Hepatocyte (in vitro differentiated cells): ENCODE measurements around the gene CYP1B1.

ENCODE experiments used
- EZH2 ChIP-seq: fragments of 200-600 bp; sonication (generic); IDR thresholded peaks from 2 replicates; pipeline ENCODE4 v1.6.1; 2016; ENCODE audit warnings: antibody characterized with exemption, mild to moderate bottlenecking, borderline replicate concordance
- TF ChIP-seq, protein P1 (sequence below): fragments of 200-600 bp; sonication (generic); IDR thresholded peaks from 2 replicates; pipeline ENCODE4 v1.5.1; 2016; ENCODE audit warnings: antibody characterized with exemption, mild to moderate bottlenecking; ENCODE audit not compliant: poor library complexity

DNA sequence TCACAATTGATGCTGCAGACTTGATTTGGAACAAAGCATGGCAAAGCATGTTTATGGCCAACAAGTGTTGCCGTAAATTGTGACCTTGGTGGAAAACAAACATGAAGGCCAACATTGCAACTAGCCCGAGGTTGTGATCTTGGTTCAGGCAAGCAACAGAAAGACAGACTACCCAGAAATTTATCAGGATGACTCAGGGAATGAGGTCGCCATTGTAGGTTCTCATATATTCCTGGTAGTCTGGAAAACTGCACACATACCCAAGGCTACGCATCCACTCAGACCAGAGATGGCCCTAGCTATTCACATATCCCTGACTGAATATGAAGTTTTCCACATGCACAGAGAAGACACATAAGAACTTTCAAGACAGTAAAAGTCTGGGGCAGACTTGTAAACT is 30.1 kb downstream of the CYP1B1 start:
- TF ChIP-seq, protein P1, sequence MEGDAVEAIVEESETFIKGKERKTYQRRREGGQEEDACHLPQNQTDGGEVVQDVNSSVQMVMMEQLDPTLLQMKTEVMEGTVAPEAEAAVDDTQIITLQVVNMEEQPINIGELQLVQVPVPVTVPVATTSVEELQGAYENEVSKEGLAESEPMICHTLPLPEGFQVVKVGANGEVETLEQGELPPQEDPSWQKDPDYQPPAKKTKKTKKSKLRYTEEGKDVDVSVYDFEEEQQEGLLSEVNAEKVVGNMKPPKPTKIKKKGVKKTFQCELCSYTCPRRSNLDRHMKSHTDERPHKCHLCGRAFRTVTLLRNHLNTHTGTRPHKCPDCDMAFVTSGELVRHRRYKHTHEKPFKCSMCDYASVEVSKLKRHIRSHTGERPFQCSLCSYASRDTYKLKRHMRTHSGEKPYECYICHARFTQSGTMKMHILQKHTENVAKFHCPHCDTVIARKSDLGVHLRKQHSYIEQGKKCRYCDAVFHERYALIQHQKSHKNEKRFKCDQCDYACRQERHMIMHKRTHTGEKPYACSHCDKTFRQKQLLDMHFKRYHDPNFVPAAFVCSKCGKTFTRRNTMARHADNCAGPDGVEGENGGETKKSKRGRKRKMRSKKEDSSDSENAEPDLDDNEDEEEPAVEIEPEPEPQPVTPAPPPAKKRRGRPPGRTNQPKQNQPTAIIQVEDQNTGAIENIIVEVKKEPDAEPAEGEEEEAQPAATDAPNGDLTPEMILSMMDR: no peak
- no peak for TF ChIP-seq EZH2
